ENCODE results near the gene INO80.
"Not testable (repeated sequence)": the region's sequence is repeated elsewhere in the genome, so short reads cannot be mapped to it uniquely, and the experiment has no call there.

Gene INO80

DNA sequence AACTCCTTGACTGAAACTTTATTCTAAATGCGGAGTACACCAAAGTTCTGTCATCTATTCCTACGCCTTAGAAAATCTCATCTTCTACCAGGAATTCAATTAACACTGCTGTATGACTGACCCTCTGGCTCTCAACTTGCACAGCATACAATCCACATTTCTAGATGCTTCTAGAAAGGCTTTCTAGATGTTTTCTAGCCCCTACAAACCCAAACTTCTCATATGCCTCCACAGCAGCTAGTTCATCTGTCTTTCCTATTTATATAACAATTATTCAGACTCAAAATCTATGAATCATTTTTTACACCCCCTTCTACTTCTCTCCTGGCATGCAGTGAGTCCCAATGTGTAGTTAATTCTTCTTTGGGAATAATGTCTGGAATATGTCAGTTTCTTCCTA, 13.2 kb downstream of the INO80 start:
- no peak overlapping the region for H3K4me3 ChIP-seq (ENCODE audit: low read depth, low read length)
- no peak for DNase-seq (ENCODE audit: low read depth)
- TF ChIP-seq, protein P1, sequence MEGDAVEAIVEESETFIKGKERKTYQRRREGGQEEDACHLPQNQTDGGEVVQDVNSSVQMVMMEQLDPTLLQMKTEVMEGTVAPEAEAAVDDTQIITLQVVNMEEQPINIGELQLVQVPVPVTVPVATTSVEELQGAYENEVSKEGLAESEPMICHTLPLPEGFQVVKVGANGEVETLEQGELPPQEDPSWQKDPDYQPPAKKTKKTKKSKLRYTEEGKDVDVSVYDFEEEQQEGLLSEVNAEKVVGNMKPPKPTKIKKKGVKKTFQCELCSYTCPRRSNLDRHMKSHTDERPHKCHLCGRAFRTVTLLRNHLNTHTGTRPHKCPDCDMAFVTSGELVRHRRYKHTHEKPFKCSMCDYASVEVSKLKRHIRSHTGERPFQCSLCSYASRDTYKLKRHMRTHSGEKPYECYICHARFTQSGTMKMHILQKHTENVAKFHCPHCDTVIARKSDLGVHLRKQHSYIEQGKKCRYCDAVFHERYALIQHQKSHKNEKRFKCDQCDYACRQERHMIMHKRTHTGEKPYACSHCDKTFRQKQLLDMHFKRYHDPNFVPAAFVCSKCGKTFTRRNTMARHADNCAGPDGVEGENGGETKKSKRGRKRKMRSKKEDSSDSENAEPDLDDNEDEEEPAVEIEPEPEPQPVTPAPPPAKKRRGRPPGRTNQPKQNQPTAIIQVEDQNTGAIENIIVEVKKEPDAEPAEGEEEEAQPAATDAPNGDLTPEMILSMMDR (IDR thresholded peaks at IDR 0.05; ENCODE audit: control insufficient read depth, extremely low read depth, insufficient read depth) = no peak

DNA sequence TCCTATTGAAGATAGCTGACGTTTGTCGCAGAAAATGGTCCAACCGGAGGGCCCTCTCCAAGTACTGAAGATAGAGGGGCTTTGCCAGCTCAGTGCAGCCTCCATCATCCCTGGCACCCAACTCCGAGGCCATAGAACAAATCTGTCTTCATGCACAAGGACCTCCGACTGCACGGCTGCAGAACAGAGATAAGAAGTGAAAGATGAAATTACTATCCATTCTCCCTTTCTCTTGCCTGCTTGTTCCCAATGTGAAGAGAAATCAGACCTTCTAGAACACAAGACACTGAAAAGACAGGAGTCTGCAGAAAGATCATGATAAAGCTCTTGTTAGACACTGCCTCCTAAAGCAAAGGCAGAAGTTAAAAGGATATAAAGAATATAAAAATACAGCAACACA, 19.9 kb downstream of the INO80 start:
- TF ChIP-seq, protein P1 (IDR thresholded peaks at IDR 0.05; ENCODE audit: control insufficient read depth, extremely low read depth, insufficient read depth) = no peak
- H3K4me3 ChIP-seq (ENCODE audit: low read depth, low read length) = no peak overlapping the region
- no peak for DNase-seq (ENCODE audit: low read depth)

DNA sequence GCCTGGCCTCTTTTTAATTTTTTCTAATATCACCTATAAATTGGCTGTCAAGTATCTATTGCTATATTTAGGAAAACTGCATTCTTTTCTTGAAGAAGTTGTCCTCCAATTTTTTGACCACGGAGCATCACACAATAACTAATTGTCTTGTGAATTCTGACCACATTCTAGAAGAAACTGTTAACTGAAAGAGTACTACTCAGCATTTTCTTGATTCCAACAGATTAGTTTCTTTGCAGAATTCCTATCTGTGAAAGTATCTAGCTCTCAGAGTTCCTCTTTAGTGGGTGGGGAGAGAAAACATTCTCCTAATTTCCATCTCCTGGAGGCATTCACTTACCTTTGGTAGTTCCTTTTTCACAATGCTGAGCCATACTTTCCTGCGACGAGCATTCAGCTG, 31.1 kb downstream of the INO80 start:
- TF ChIP-seq, protein P1 (IDR thresholded peaks at IDR 0.05; ENCODE audit: control insufficient read depth, extremely low read depth, insufficient read depth) = no peak
- no peak for DNase-seq (ENCODE audit: low read depth)
- no peak overlapping the region for H3K4me3 ChIP-seq (ENCODE audit: low read depth, low read length)

DNA sequence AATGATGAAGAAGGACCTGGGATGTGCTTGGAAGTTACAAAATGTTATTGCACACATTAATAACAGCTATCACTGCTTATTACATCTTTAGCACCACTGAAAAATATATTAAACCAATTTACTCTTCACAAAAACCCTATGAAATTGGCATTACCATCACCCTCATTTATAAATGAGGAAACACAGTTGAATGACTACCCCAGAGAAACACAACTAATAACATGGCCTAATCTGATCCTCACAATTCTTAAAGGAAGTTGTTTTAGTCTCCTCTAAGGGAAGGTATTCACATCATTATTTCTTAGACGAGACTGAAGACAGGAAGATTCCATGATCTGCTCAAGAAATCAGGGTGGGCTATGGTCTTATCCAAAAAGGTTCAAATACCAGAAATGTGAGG, 35.9 kb downstream of the INO80 start:
- TF ChIP-seq, protein P1 (IDR thresholded peaks at IDR 0.05; ENCODE audit: control insufficient read depth, extremely low read depth, insufficient read depth) = no peak
- H3K4me3 ChIP-seq (ENCODE audit: low read depth, low read length) = no peak overlapping the region
- DNase-seq (ENCODE audit: low read depth) = no peak

DNA sequence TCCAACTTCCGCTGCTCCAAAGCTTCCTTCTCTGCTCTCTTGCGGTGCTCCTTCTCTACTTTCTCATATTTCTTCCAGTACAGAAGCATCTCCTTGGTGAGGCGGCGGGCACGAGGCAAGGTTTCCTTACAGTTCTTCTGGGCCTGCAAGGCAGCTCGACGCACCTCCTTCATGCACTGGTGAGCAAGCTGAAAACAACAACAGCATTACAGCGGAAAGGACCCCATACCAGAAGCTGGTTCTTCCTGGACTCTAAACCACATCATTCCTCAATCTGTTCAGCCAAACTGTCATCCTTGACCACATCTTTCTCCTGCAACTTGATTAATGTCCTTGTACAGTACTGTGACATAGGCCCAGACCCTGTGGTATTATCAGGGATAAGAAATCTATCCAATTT, 36.4 kb downstream of the INO80 start:
- no peak overlapping the region for H3K4me3 ChIP-seq (ENCODE audit: low read depth, low read length)
- no peak for DNase-seq (ENCODE audit: low read depth)
- TF ChIP-seq, protein P1 (IDR thresholded peaks at IDR 0.05; ENCODE audit: control insufficient read depth, extremely low read depth, insufficient read depth) = no peak

DNA sequence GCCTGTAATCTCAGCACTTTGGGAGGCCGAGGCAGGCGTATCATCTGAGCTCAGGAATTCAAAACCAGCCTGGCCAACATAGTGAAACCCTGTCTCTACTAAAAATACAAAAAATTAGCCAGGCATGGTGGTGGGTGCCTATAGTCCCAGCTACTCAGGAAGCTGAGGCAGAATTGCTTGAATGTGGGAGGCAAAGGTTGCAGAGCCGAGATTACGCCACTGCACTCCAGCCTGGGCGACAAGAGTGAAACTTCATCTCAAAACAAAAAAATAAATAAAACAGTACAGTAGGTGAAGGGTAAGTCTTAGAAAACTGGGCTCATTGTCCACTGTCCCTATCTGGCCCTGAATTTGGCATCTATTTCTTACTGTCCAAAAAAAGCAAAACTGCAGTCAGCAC, 37.2 kb downstream of the INO80 start:
- DNase-seq (ENCODE audit: low read depth); H3K4me3 ChIP-seq (ENCODE audit: low read depth, low read length): not testable (repeated sequence)

DNA sequence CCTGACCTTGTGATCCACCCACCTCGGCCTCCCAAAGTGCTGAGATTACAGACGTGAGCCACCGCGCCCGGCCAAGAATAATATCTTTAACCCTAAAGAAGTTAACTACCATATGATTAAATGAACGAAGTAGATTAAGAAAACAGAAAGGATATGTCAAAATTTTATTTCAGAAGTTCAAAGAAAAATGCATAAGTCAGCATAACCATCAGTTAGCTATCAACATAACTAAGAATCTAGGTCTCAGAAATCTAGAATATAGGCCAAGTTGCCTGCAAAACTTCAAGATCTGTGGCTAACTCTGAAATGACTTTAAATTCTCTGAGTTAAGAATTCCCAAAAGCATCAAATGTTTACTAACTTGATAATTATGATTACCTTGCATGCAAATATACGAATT, 38.0 kb downstream of the INO80 start:
- TF ChIP-seq, protein P1 (IDR thresholded peaks at IDR 0.05; ENCODE audit: control insufficient read depth, extremely low read depth, insufficient read depth) = no peak
- H3K4me3 ChIP-seq (ENCODE audit: low read depth, low read length) = no peak overlapping the region
- no peak for DNase-seq (ENCODE audit: low read depth)

DNA sequence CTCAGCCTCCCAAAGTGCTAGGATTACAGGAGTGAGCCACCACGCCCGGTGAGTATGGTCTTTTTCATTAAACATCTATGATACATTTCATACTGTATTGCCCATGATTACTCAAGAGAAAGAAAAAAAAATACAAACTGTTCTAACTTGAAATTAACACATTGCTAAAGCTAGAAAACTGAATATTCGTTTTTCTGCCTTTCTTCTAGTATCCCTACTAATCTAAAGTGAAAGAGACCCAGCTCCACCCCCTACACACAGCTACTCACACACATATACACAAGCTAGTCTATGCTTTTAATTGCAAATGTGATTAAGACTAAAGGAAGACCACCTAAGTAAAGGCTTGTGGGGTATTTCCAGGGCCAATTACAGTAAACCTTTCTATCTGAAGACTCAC, 43.1 kb downstream of the INO80 start:
- no peak for DNase-seq (ENCODE audit: low read depth)
- H3K4me3 ChIP-seq (ENCODE audit: low read depth, low read length) = no peak overlapping the region
- TF ChIP-seq, protein P1 (IDR thresholded peaks at IDR 0.05; ENCODE audit: control insufficient read depth, extremely low read depth, insufficient read depth) = no peak

All from LNCaP clone FGC (cell line).